ENCODE results near the gene CTPS2.

Gene CTPS2

DNA sequence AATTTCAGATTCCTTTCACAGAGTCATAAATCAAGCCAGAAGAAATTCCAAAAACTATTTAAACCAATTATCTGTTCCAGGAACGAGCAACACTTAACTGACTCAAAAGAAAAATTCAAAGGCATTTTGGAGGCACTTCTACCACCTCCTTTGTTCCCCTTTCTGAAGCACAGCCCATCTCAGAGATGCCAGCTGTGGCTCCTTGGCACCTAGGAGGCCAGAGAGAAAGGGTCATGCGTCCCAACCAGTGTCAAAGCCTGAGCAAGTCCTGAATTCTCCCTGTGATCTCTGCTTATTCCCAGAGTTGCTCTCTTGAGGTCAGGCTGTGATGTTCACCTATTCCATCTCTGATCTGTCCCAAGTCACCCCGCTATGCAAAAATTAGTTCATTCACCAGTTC is 167.5 kb downstream of the CTPS2 start:
- no peak for DNase-seq
- no peak overlapping the region for H3K4me3 ChIP-seq
- H3K4me1 ChIP-seq: no peaks in the 10 kb centered on the region
- intact Hi-C loops (cut with DNase I; ENCODE audit: low total_unique reads): no loop called here
- TF ChIP-seq, protein P1, sequence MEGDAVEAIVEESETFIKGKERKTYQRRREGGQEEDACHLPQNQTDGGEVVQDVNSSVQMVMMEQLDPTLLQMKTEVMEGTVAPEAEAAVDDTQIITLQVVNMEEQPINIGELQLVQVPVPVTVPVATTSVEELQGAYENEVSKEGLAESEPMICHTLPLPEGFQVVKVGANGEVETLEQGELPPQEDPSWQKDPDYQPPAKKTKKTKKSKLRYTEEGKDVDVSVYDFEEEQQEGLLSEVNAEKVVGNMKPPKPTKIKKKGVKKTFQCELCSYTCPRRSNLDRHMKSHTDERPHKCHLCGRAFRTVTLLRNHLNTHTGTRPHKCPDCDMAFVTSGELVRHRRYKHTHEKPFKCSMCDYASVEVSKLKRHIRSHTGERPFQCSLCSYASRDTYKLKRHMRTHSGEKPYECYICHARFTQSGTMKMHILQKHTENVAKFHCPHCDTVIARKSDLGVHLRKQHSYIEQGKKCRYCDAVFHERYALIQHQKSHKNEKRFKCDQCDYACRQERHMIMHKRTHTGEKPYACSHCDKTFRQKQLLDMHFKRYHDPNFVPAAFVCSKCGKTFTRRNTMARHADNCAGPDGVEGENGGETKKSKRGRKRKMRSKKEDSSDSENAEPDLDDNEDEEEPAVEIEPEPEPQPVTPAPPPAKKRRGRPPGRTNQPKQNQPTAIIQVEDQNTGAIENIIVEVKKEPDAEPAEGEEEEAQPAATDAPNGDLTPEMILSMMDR (IDR thresholded peaks at IDR 0.05): no peak
- H3K36me3 ChIP-seq: no peaks in the 10 kb centered on the region
- no peak overlapping the region for H3K27ac ChIP-seq
- H3K27me3 ChIP-seq: no peaks in the 10 kb centered on the region
- H3K9me3 ChIP-seq: no peaks in the 10 kb centered on the region
